Liver (tissue), 9 donors: ENCODE data around the gene PI4K2A. TPM values are rescaled to one million over a fixed set of nuclear protein-coding genes. Genes with fewer than 3 reads are reported as not detected.

Source experiments
- DNase-seq: peaks from one replicate; pipeline ENCODE4 v3.0.0-alpha.2; 2017; ENCODE audit warnings: low spot score
- H3K27ac ChIP-seq, 2 donors: one replicate each; pipeline ENCODE4 v1.7.0; 2013; ENCODE audit warnings: inconsistent platforms in 2 of 2, low read length in 2 of 2, control low read depth in 1 of 2, low read depth in 1 of 2, mild to moderate bottlenecking in 1 of 2
- H3K27me3 ChIP-seq, 4 donors: one replicate each; pipeline versions ENCODE4 v1.6.1 to v1.7.0; 2013; ENCODE audit warnings: low read length in 3 of 4, inconsistent platforms in 1 of 4, mild to moderate bottlenecking in 1 of 4, moderate library complexity in 1 of 4; ENCODE audit not compliant: control insufficient read depth in 4 of 4, insufficient read depth in 4 of 4
- H3K36me3 ChIP-seq, 4 donors: one replicate each; pipeline versions ENCODE4 v1.6.1 to v1.7.0; 2013; ENCODE audit warnings: low read length in 3 of 4, mild to moderate bottlenecking in 3 of 4, low read depth in 1 of 4, moderate library complexity in 1 of 4; ENCODE audit not compliant: control insufficient read depth in 4 of 4, insufficient read depth in 3 of 4
- H3K4me1 ChIP-seq, 4 donors: one replicate each; pipeline versions ENCODE4 v1.6.1 to v1.7.0; 2013; ENCODE audit warnings: low read length in 3 of 4, mild to moderate bottlenecking in 3 of 4, moderate library complexity in 1 of 4; ENCODE audit not compliant: control insufficient read depth in 4 of 4, insufficient read depth in 4 of 4
- H3K4me3 ChIP-seq, 3 donors: one replicate each; pipeline versions ENCODE4 v1.6.1 to v1.7.0; 2013; ENCODE audit warnings: low read length in 3 of 3, control low read depth in 1 of 3, low read depth in 1 of 3, mild to moderate bottlenecking in 1 of 3
- H3K9ac ChIP-seq, 2 donors: one replicate each; pipeline ENCODE4 v1.7.0; 2013; ENCODE audit warnings: low read length in 2 of 2, mild to moderate bottlenecking in 2 of 2, moderate library complexity in 2 of 2, control low read depth in 1 of 2, low read depth in 1 of 2
- H3K9me3 ChIP-seq, 4 donors: one replicate each; pipeline versions ENCODE4 v1.6.1 to v1.7.0; 2013; ENCODE audit warnings: low read length in 3 of 4; ENCODE audit not compliant: control insufficient read depth in 4 of 4
- ATF3 ChIP-seq: IDR thresholded peaks from 2 replicates; pipeline ENCODE4 v1.6.1; 2016; ENCODE audit warnings: antibody characterized with exemption
- CTCF ChIP-seq: fragments of 150-350 bp; IDR thresholded peaks from 2 replicates; pipeline ENCODE4 v1.5.1; 2017; ENCODE audit warnings: improper control_type of control experiment, low read depth, low read length; ENCODE audit not compliant: missing input control
- EGR1 ChIP-seq, 2 donors: IDR thresholded peaks; 2 replicates each; pipeline ENCODE4 v1.6.1; 2016 to 2018; ENCODE audit warnings: antibody characterized with exemption in 2 of 2, low read depth in 2 of 2
- FOXA1 ChIP-seq: IDR thresholded peaks from 2 replicates; pipeline ENCODE4 v1.6.1; 2016; ENCODE audit warnings: antibody characterized with exemption
- GABPA ChIP-seq, 2 donors: IDR thresholded peaks in 1 of 2; conservative IDR thresholded peaks in 1 of 2; 2 replicates each; pipeline ENCODE4 v1.6.1; 2016; ENCODE audit warnings: antibody characterized with exemption in 2 of 2, mild to moderate bottlenecking in 1 of 2, moderate library complexity in 1 of 2
- HNF4A ChIP-seq, 2 donors: conservative IDR thresholded peaks; 2 replicates each; pipeline ENCODE4 v1.6.1; 2016; ENCODE audit warnings: antibody characterized with exemption in 2 of 2, mild to moderate bottlenecking in 2 of 2
- MAX ChIP-seq: IDR thresholded peaks from 2 replicates; pipeline ENCODE4 v1.6.1; 2016; ENCODE audit warnings: antibody characterized with exemption
- NR2F2 ChIP-seq: IDR thresholded peaks from 2 replicates; pipeline ENCODE4 v1.6.1; 2016; ENCODE audit warnings: antibody characterized with exemption
- REST ChIP-seq: IDR thresholded peaks from 2 replicates; pipeline ENCODE4 v1.6.1; 2016; ENCODE audit warnings: antibody characterized with exemption, mild to moderate bottlenecking
- RXRA ChIP-seq, 2 donors: IDR thresholded peaks; 2 replicates each; pipeline ENCODE4 v1.6.1; 2017 to 2018; ENCODE audit warnings: antibody characterized with exemption in 2 of 2, mild to moderate bottlenecking in 1 of 2
- SP1 ChIP-seq: IDR thresholded peaks from 2 replicates; pipeline ENCODE4 v1.6.1; 2018; ENCODE audit warnings: antibody characterized with exemption, mild to moderate bottlenecking
- TAF1 ChIP-seq: conservative IDR thresholded peaks from 2 replicates; pipeline ENCODE4 v1.6.1; 2016; ENCODE audit warnings: antibody characterized with exemption, mild to moderate bottlenecking
- ZBTB33 ChIP-seq: IDR thresholded peaks from 2 replicates; pipeline ENCODE4 v1.6.1; 2016; ENCODE audit warnings: antibody characterized with exemption
- WGBS: extraction: QIAGEN DNeasy Blood & Tissue Kit; methylation state at CpG from one replicate; pipeline ENCODE4 v1.1.7; 2013; 5-methylcytosine and 5-hydroxymethylcytosine counted together
- polyA plus RNA-seq, 2 donors: library from polyadenylated mRNA; stranded (reverse) in 1 of 2; unstranded in 1 of 2; fragments of 200-250 nt in 1 of 2; fragments of >200 nt in 1 of 2; fragmentation: Nextera tagmentation in 1 of 2; extraction: Ambion mirVana in 1 of 2; gene quantifications; one replicate each; pipeline versions ENCODE4 v1.2.1 to v1.2.3, GENCODE V29; 2013 to 2015
- total RNA-seq, 2 donors: library from RNA; depleted of rRNA; stranded (reverse); fragments of >200 nt; gene quantifications; one replicate each; pipeline ENCODE4 v1.2.3, GENCODE V29; 2014
- donor health status: healthy.
- donor health status: healthy.
- donor health status: healthy.
- donor health status: healthy.
- donor health status: healthy.

PI4K2A gene
- total and polyA plus RNA-seq, 4 donors: 4.4 to 17.6 (median 11.2) TPM

- WGBS: 81% methylated on average over 7 of the region's 7 CpGs
- H3K9ac ChIP-seq: no peak overlapping the region
- TF ChIP-seq SP1 (no peak), EGR1 (IDR thresholded peaks at IDR 0.05; ENCODE audit: low read depth in 2 of 2) (no peak), TAF1 (no peak), FOXA1 (no peak), ATF3 (no peak), ZBTB33 (no peak), GABPA (IDR thresholded peaks at IDR 0.05 in 1 of 2, conservative IDR thresholded peaks at IDR 0.05 in 1 of 2) (no peak), REST (no peak)
- DNase-seq: no peak
- no peaks in the 10 kb centered on the region for H3K27me3 ChIP-seq
- no peak overlapping the region for H3K4me3 ChIP-seq
- H3K27ac ChIP-seq: no peak overlapping the region
- no peaks in the 10 kb centered on the region for H3K9me3 ChIP-seq
- no peaks in the 10 kb centered on the region for H3K36me3 ChIP-seq
- H3K4me1 ChIP-seq: peaks cover 7 to 14% (median 10%) of the 10 kb centered on the region in 4 donors
Measured at GRCh38 chr10:97703398-97704067, 63.1 kb downstream of the PI4K2A start.

GRCh38 chr10:97704341-97704740 lies 63.9 kb downstream of the PI4K2A start:
- H3K27ac ChIP-seq: no peak overlapping the region
- H3K36me3 ChIP-seq: no peaks in the 10 kb centered on the region
- TF ChIP-seq HNF4A (conservative IDR thresholded peaks at IDR 0.05): no peak
- TF ChIP-seq NR2F2: no peak
- no peak overlapping the region for H3K9ac ChIP-seq
- H3K9me3 ChIP-seq: no peaks in the 10 kb centered on the region
- DNase-seq: no peak
- no peaks in the 10 kb centered on the region for H3K27me3 ChIP-seq
- 83% methylated on average over 1 of the region's 1 CpG for WGBS
- H3K4me3 ChIP-seq: no peak overlapping the region
- H3K4me1 ChIP-seq: peaks cover 7 to 14% (median 10%) of the 10 kb centered on the region in 4 donors

GRCh38 chr10:97705006-97705670 lies 64.7 kb downstream of the PI4K2A start:
- Histone ChIP-seq H3K9ac (no peak overlapping the region), H3K4me1 (peaks cover 7 to 14% (median 10%) of the 10 kb centered on the region in 4 donors), H3K36me3 (no peaks in the 10 kb centered on the region), H3K4me3 (no peak overlapping the region), H3K27ac (no peak overlapping the region), H3K27me3 (no peaks in the 10 kb centered on the region), H3K9me3 (no peaks in the 10 kb centered on the region)
- WGBS: 90% methylated on average over 3 of the region's 3 CpGs
- no peak for TF ChIP-seq MAX
- no peak for TF ChIP-seq ZBTB33
- no peak for TF ChIP-seq RXRA (IDR thresholded peaks at IDR 0.05)
- no peak for TF ChIP-seq ATF3
- no peak for TF ChIP-seq HNF4A (conservative IDR thresholded peaks at IDR 0.05)
- no peak for TF ChIP-seq CTCF
- DNase-seq: no peak
